ENCODE data around the gene ZNF519. TPM values are rescaled to one million over a fixed set of nuclear protein-coding genes. Genes with fewer than 3 reads are reported as not detected.
"Not testable (repeated sequence)": the region's sequence is repeated elsewhere in the genome, so short reads cannot be mapped to it uniquely, and the experiment has no call there.

The ZNF519 gene
- total and polyA plus RNA-seq, 2 experiments from 2014 or later: 5.1 to 12.0 TPM

- not testable (repeated sequence) for DNase-seq (ENCODE audit: low read depth in 1 of 2, low spot score in 1 of 2); H3K27me3 ChIP-seq; H3K36me3 ChIP-seq; H3K9me3 ChIP-seq (ENCODE audit: low read depth); H3K4me1 ChIP-seq (ENCODE audit: low read depth); H3K27ac ChIP-seq; H3K4me3 ChIP-seq
Measured at GRCh38 chr18:14171301-14172141, 39.3 kb upstream of the ZNF519 start.

GRCh38 chr18:14170367-14171036 lies 38.3 kb upstream of the ZNF519 start:
- not testable (repeated sequence) for H3K27me3 ChIP-seq; H3K9me3 ChIP-seq (ENCODE audit: low read depth); H3K27ac ChIP-seq; H3K36me3 ChIP-seq; H3K4me3 ChIP-seq; DNase-seq (ENCODE audit: low read depth in 1 of 2, low spot score in 1 of 2); H3K4me1 ChIP-seq (ENCODE audit: low read depth)

GRCh38 chr18:14162915-14163314 lies 30.7 kb upstream of the ZNF519 start:
- not testable (repeated sequence) for H3K4me1 ChIP-seq (ENCODE audit: low read depth); H3K9me3 ChIP-seq (ENCODE audit: low read depth); DNase-seq (ENCODE audit: low read depth in 1 of 2, low spot score in 1 of 2); H3K27ac ChIP-seq; H3K36me3 ChIP-seq; H3K4me3 ChIP-seq; H3K27me3 ChIP-seq

GRCh38 chr18:14151564-14152113 lies 19.4 kb upstream of the ZNF519 start:
- not testable (repeated sequence) for H3K4me3 ChIP-seq; H3K27ac ChIP-seq; DNase-seq (ENCODE audit: low read depth in 1 of 2, low spot score in 1 of 2); H3K27me3 ChIP-seq; H3K4me1 ChIP-seq (ENCODE audit: low read depth); H3K9me3 ChIP-seq (ENCODE audit: low read depth); H3K36me3 ChIP-seq

GRCh38 chr18:14150766-14151165 lies 18.5 kb upstream of the ZNF519 start:
- not testable (repeated sequence) for H3K4me1 ChIP-seq (ENCODE audit: low read depth); H3K9me3 ChIP-seq (ENCODE audit: low read depth); H3K27me3 ChIP-seq; DNase-seq (ENCODE audit: low read depth in 1 of 2, low spot score in 1 of 2); H3K36me3 ChIP-seq; H3K27ac ChIP-seq; H3K4me3 ChIP-seq

- H3K27me3 ChIP-seq; H3K27ac ChIP-seq; H3K4me3 ChIP-seq; DNase-seq (ENCODE audit: low read depth in 1 of 2, low spot score in 1 of 2); H3K36me3 ChIP-seq; H3K4me1 ChIP-seq (ENCODE audit: low read depth); H3K9me3 ChIP-seq (ENCODE audit: low read depth): not testable (repeated sequence)
Measured at GRCh38 chr18:14149916-14150420, 17.7 kb upstream of the ZNF519 start.

- not testable (repeated sequence) for DNase-seq (ENCODE audit: low read depth in 1 of 2, low spot score in 1 of 2); H3K27ac ChIP-seq; H3K36me3 ChIP-seq; H3K4me3 ChIP-seq; H3K9me3 ChIP-seq (ENCODE audit: low read depth); H3K27me3 ChIP-seq; H3K4me1 ChIP-seq (ENCODE audit: low read depth)
Measured at GRCh38 chr18:14149121-14149850, 17.1 kb upstream of the ZNF519 start.

- not testable (repeated sequence) for H3K36me3 ChIP-seq; H3K27ac ChIP-seq; H3K4me3 ChIP-seq; H3K4me1 ChIP-seq (ENCODE audit: low read depth); DNase-seq (ENCODE audit: low read depth in 1 of 2, low spot score in 1 of 2); H3K27me3 ChIP-seq; H3K9me3 ChIP-seq (ENCODE audit: low read depth)
Measured at GRCh38 chr18:14147935-14148865, 16.0 kb upstream of the ZNF519 start.

GRCh38 chr18:14146771-14147170 lies 14.5 kb upstream of the ZNF519 start:
- not testable (repeated sequence) for H3K27ac ChIP-seq; H3K27me3 ChIP-seq; H3K36me3 ChIP-seq; H3K9me3 ChIP-seq (ENCODE audit: low read depth); H3K4me3 ChIP-seq; DNase-seq (ENCODE audit: low read depth in 1 of 2, low spot score in 1 of 2); H3K4me1 ChIP-seq (ENCODE audit: low read depth)

- not testable (repeated sequence) for H3K27ac ChIP-seq; H3K4me1 ChIP-seq (ENCODE audit: low read depth); H3K4me3 ChIP-seq; H3K36me3 ChIP-seq; DNase-seq (ENCODE audit: low read depth in 1 of 2, low spot score in 1 of 2); H3K9me3 ChIP-seq (ENCODE audit: low read depth); H3K27me3 ChIP-seq
Measured at GRCh38 chr18:14145581-14146338, 13.5 kb upstream of the ZNF519 start.

- not testable (repeated sequence) for H3K36me3 ChIP-seq; H3K9me3 ChIP-seq (ENCODE audit: low read depth); H3K27me3 ChIP-seq; H3K4me1 ChIP-seq (ENCODE audit: low read depth); H3K27ac ChIP-seq; DNase-seq (ENCODE audit: low read depth in 1 of 2, low spot score in 1 of 2); H3K4me3 ChIP-seq
Measured at GRCh38 chr18:14145021-14145420, 12.8 kb upstream of the ZNF519 start.
